Measurements from ENCODE around the gene MON2.

MON2 gene, protein sequence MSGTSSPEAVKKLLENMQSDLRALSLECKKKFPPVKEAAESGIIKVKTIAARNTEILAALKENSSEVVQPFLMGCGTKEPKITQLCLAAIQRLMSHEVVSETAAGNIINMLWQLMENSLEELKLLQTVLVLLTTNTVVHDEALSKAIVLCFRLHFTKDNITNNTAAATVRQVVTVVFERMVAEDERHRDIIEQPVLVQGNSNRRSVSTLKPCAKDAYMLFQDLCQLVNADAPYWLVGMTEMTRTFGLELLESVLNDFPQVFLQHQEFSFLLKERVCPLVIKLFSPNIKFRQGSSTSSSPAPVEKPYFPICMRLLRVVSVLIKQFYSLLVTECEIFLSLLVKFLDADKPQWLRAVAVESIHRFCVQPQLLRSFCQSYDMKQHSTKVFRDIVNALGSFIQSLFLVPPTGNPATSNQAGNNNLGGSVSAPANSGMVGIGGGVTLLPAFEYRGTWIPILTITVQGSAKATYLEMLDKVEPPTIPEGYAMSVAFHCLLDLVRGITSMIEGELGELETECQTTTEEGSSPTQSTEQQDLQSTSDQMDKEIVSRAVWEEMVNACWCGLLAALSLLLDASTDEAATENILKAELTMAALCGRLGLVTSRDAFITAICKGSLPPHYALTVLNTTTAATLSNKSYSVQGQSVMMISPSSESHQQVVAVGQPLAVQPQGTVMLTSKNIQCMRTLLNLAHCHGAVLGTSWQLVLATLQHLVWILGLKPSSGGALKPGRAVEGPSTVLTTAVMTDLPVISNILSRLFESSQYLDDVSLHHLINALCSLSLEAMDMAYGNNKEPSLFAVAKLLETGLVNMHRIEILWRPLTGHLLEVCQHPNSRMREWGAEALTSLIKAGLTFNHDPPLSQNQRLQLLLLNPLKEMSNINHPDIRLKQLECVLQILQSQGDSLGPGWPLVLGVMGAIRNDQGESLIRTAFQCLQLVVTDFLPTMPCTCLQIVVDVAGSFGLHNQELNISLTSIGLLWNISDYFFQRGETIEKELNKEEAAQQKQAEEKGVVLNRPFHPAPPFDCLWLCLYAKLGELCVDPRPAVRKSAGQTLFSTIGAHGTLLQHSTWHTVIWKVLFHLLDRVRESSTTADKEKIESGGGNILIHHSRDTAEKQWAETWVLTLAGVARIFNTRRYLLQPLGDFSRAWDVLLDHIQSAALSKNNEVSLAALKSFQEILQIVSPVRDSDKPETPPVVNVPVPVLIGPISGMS (N-terminal part only)

GRCh38 chr12:62466594-62467491, at the start of gene MON2:
Gene MON2, plus strand, starts transcription at chr12:62466826. Its CDS starts 382 bp downstream, at chr12:62467208.
- no peak for TF ChIP-seq ZFX (IDR thresholded peaks at IDR 0.05; ENCODE audit: borderline replicate concordance)
- TF ChIP-seq, protein P1, sequence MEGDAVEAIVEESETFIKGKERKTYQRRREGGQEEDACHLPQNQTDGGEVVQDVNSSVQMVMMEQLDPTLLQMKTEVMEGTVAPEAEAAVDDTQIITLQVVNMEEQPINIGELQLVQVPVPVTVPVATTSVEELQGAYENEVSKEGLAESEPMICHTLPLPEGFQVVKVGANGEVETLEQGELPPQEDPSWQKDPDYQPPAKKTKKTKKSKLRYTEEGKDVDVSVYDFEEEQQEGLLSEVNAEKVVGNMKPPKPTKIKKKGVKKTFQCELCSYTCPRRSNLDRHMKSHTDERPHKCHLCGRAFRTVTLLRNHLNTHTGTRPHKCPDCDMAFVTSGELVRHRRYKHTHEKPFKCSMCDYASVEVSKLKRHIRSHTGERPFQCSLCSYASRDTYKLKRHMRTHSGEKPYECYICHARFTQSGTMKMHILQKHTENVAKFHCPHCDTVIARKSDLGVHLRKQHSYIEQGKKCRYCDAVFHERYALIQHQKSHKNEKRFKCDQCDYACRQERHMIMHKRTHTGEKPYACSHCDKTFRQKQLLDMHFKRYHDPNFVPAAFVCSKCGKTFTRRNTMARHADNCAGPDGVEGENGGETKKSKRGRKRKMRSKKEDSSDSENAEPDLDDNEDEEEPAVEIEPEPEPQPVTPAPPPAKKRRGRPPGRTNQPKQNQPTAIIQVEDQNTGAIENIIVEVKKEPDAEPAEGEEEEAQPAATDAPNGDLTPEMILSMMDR (IDR thresholded peaks at IDR 0.05) = no peak

GRCh38 chr12:62426089-62426488, 40.5 kb upstream of the MON2 start:
- H3K27ac ChIP-seq = no peak overlapping the region
- no peak for TF ChIP-seq ZFX (IDR thresholded peaks at IDR 0.05; ENCODE audit: borderline replicate concordance)
- TF ChIP-seq, protein P1 (IDR thresholded peaks at IDR 0.05) = no peak

More at GRCh38 chr12:62466594-62467491, at the start of gene MON2:
- H3K27ac ChIP-seq = peak within 1 kb of the TSS; percentile 75

GRCh38 chr12:62429457-62429856, 37.2 kb upstream of the MON2 start:
- TF ChIP-seq, protein P1 (IDR thresholded peaks at IDR 0.05) = no peak
- no peak for TF ChIP-seq ZFX (IDR thresholded peaks at IDR 0.05; ENCODE audit: borderline replicate concordance)
- no peak overlapping the region for H3K27ac ChIP-seq

- H3K27ac ChIP-seq = no peak overlapping the region
Measured at GRCh38 chr12:62434494-62435302, 31.9 kb upstream of the MON2 start.

GRCh38 chr12:62435303-62436163, 31.1 kb upstream of the MON2 start:
- no peak for TF ChIP-seq ZFX (IDR thresholded peaks at IDR 0.05; ENCODE audit: borderline replicate concordance)
- TF ChIP-seq, protein P1 (IDR thresholded peaks at IDR 0.05) = no peak
- H3K27ac ChIP-seq = no peak overlapping the region

More at GRCh38 chr12:62434494-62435302, 31.9 kb upstream of the MON2 start:
- no peak for TF ChIP-seq ZFX (IDR thresholded peaks at IDR 0.05; ENCODE audit: borderline replicate concordance)
- TF ChIP-seq, protein P1 (IDR thresholded peaks at IDR 0.05) = no peak
